GM21737 (cell line): ENCODE results near the gene STARD10.
"Not testable (repeated sequence)": the region's sequence is repeated elsewhere in the genome, so short reads cannot be mapped to it uniquely, and the experiment has no call there.

Experiments used
- ATAC-seq: cut with Tn5 transposase; IDR thresholded peaks from one replicate; pipeline ENCODE4 v1.9.1; 2021; ENCODE audit warnings: mild to moderate bottlenecking, moderate library complexity; ENCODE audit not compliant: unreplicated experiment

The STARD10 gene

GRCh38 chr11:72793425-72794367 is at the start of gene STARD10:
TSS of gene STARD10 (minus strand) at chr11:72794047. CDS start at chr11:72781181, 12,866 bp downstream.
- peak; percentile 89 for ATAC-seq

GRCh38 chr11:72842653-72843330 is 48.9 kb upstream of the STARD10 start:
- ATAC-seq: no peak

GRCh38 chr11:72842126-72842525 is 48.3 kb upstream of the STARD10 start:
- ATAC-seq: no peak

GRCh38 chr11:72841397-72841796 is 47.5 kb upstream of the STARD10 start:
- no peak for ATAC-seq

- ATAC-seq: no peak
Observed at GRCh38 chr11:72840780-72841179, 46.9 kb upstream of the STARD10 start.

GRCh38 chr11:72838691-72839305 is 45.0 kb upstream of the STARD10 start:
- ATAC-seq: no peak

GRCh38 chr11:72836111-72836510 is 42.3 kb upstream of the STARD10 start:
- no peak for ATAC-seq

GRCh38 chr11:72834905-72835304 is 41.1 kb upstream of the STARD10 start:
- ATAC-seq: no peak

- no peak for ATAC-seq
Observed at GRCh38 chr11:72833811-72834493, 40.1 kb upstream of the STARD10 start.

GRCh38 chr11:72833083-72833733 is 39.4 kb upstream of the STARD10 start:
- no peak for ATAC-seq

- ATAC-seq: no peak
Observed at GRCh38 chr11:72832301-72833082, 38.6 kb upstream of the STARD10 start.

- no peak for ATAC-seq
Observed at GRCh38 chr11:72831521-72832300, 37.9 kb upstream of the STARD10 start.

- no peak for ATAC-seq
Observed at GRCh38 chr11:72829884-72830533, 36.2 kb upstream of the STARD10 start.

GRCh38 chr11:72829178-72829577 is 35.3 kb upstream of the STARD10 start:
- ATAC-seq: no peak

- ATAC-seq: no peak
Observed at GRCh38 chr11:72828692-72829101, 34.9 kb upstream of the STARD10 start.

- ATAC-seq: no peak
Observed at GRCh38 chr11:72828081-72828567, 34.3 kb upstream of the STARD10 start.

GRCh38 chr11:72827656-72828055 is 33.8 kb upstream of the STARD10 start:
- ATAC-seq: not testable (repeated sequence)

- ATAC-seq: no peak
Observed at GRCh38 chr11:72826942-72827480, 33.2 kb upstream of the STARD10 start.
